ENCODE data around the gene NUDT4B.
"Not testable (repeated sequence)": the region's sequence is repeated elsewhere in the genome, so short reads cannot be mapped to it uniquely, and the experiment has no call there.

- TF ChIP-seq CTCF (IDR thresholded peaks at IDR 0.05; ENCODE audit: low read length); EZH2 (IDR thresholded peaks at IDR 0.05; ENCODE audit: borderline replicate concordance, low read length): not testable (repeated sequence)
Observed at GRCh38 chr1:148749335-148749681, 734 bp downstream of the NUDT4B start.
